BJ (cell line): ENCODE results near the gene DNAJC5G. TPM values are rescaled to one million over a fixed set of nuclear protein-coding genes. Genes with fewer than 3 reads are reported as not detected.

Source experiments
- CTCF ChIA-PET: fragments of 350-600 bp; formaldehyde crosslinking; extraction: SDS; loops from one replicate; lab custom pipeline; 2021; ENCODE audit warnings: antibody characterized with exemption, inconsistent platforms; lab: Yijun Ruan, JAX
- POLR2A ChIA-PET: fragments of 300-600 bp; sonication (Branson Sonifier 250); formaldehyde crosslinking; extraction: SDS; loops from one replicate; lab custom pipeline; 2021; ENCODE audit warnings: antibody characterized with exemption; lab: Charles Lee
- DNase-seq: peaks from one replicate; pipeline ENCODE4 v3.0.0-alpha.2; 2011; ENCODE audit warnings: low read depth
- H3K27me3 ChIP-seq: 2 replicates; pipeline ENCODE4 v1.6.0; 2011; ENCODE audit warnings: low read length; ENCODE audit not compliant: control insufficient read depth, insufficient read depth
- H3K36me3 ChIP-seq: 2 replicates; pipeline ENCODE4 v1.5.1; 2011; ENCODE audit warnings: low read length; ENCODE audit not compliant: control insufficient read depth, insufficient read depth
- H3K4me3 ChIP-seq: 2 replicates; pipeline ENCODE4 v1.5.1; 2011; ENCODE audit warnings: low read depth, mild to moderate bottlenecking, control low read depth, low read length
- CTCF ChIP-seq: IDR thresholded peaks from 2 replicates; pipeline ENCODE4 v1.5.1; 2011; ENCODE audit warnings: low read depth, mild to moderate bottlenecking, control low read depth, inconsistent platforms, low read length, moderate library complexity; ENCODE audit not compliant: insufficient read depth
- polyA plus RNA-seq: library from polyadenylated mRNA; depleted of rRNA; stranded (reverse); fragments of >200 nt; gene quantifications from 2 replicates; pipeline ENCODE4 v1.2.3, GENCODE V29; 2011

The DNAJC5G gene
- polyA plus RNA-seq, 1 experiment, result not detected

- H3K36me3 ChIP-seq, result no peaks in the 10 kb centered on the region
- no peak for DNase-seq
- no peak overlapping the region for H3K4me3 ChIP-seq
- POLR2A ChIA-PET, result no interaction called here
- H3K27me3 ChIP-seq, result peaks cover 10% of the 10 kb centered on the region
- CTCF ChIA-PET, result interaction anchor here (0.8 to 6.4 kb wide), 13 partner anchors 10 to 326 kb away, joined by 3 to 94 read pairs (median 18); partner anchors contain the start of gene SLC30A3
- TF ChIP-seq CTCF, result no peak
These were observed 6.2 kb downstream of the DNAJC5G start for GRCh38 chr2:27281442-27281841.

- no peak for TF ChIP-seq CTCF
- DNase-seq, result no peak
- Histone ChIP-seq H3K4me3 (no peak within 1 kb of the TSS), H3K36me3 (no peaks in the 10 kb centered on the region), H3K27me3 (peaks cover 10% of the 10 kb centered on the region)
- CTCF ChIA-PET, result interaction anchor here (0.8 to 6.4 kb wide), 12 partner anchors 9 to 327 kb away, joined by 3 to 94 read pairs (median 21); partner anchors contain the start of gene SLC30A3
- POLR2A ChIA-PET, result no interaction called here
These were observed 6.8 kb downstream of the DNAJC5G start, which contains the start of gene TRIM54 for GRCh38 chr2:27281855-27282559. Gene TRIM54, plus strand, starts transcription at chr2:27282429. Its CDS starts 303 bp downstream, at chr2:27282732.

GRCh38 chr2:27282892-27283291 is 7.7 kb downstream of the DNAJC5G start:
- ChIA-PET POLR2A (interaction anchor here (0.6 kb wide), 2 partner anchors 23 to 101 kb away, joined by 3 to 6 read pairs; no protein-coding TSS in a partner anchor), CTCF (interaction anchor here (0.6 to 6.4 kb wide), 9 partner anchors 8 to 1563 kb away, joined by 3 to 94 read pairs (median 48); partner anchors contain the start of gene SLC30A3)
- Histone ChIP-seq H3K27me3 (peaks cover 10% of the 10 kb centered on the region), H3K4me3 (no peak overlapping the region), H3K36me3 (no peaks in the 10 kb centered on the region)
- TF ChIP-seq CTCF, result no peak
- no peak for DNase-seq

GRCh38 chr2:27284996-27285395 is 9.8 kb downstream of the DNAJC5G start:
- no peaks in the 10 kb centered on the region for H3K36me3 ChIP-seq
- H3K27me3 ChIP-seq, result peaks cover 7% of the 10 kb centered on the region; the same call in 1 of the 2 replicates
- no peak for DNase-seq
- no peak for TF ChIP-seq CTCF
- no peak overlapping the region for H3K4me3 ChIP-seq
- POLR2A ChIA-PET, result no interaction called here
- CTCF ChIA-PET, result interaction anchor here (0.7 to 6.4 kb wide), 3 partner anchors 12 to 185 kb away, joined by 3 to 94 read pairs (median 64); partner anchors contain the start of gene SLC30A3

GRCh38 chr2:27285481-27285880 is 10.2 kb downstream of the DNAJC5G start:
- H3K4me3 ChIP-seq, result no peak overlapping the region
- ChIA-PET POLR2A (no interaction called here), CTCF (interaction anchor here (1.1 kb wide), 1 partner anchor 26 kb away, joined by 3 read pairs; no protein-coding TSS in a partner anchor)

More at GRCh38 chr2:27285481-27285880, 10.2 kb downstream of the DNAJC5G start:
- Histone ChIP-seq H3K36me3 (no peaks in the 10 kb centered on the region), H3K27me3 (peaks cover 7% of the 10 kb centered on the region; the same call in 1 of the 2 replicates)
- no peak for TF ChIP-seq CTCF
- no peak for DNase-seq
